GM19438 (cell line): ENCODE results near the gene JMJD7.

Source experiments
- ATAC-seq: cut with Tn5 transposase; IDR thresholded peaks from one replicate; pipeline ENCODE4 v1.9.1; 2021; ENCODE audit warnings: low read depth; ENCODE audit not compliant: unreplicated experiment

Gene JMJD7

GRCh38 chr15:41827880-41828806 is at the start of gene JMJD7:
JMJD7 (plus strand) TSS chr15:41828092; CDS start chr15:41828125, 33 bp downstream.
- ATAC-seq: peak; percentile 66

GRCh38 chr15:41778521-41778920 is 49.4 kb upstream of the JMJD7 start:
- ATAC-seq: no peak

GRCh38 chr15:41779662-41780157 is 48.2 kb upstream of the JMJD7 start:
- no peak for ATAC-seq

- no peak for ATAC-seq
Observed at GRCh38 chr15:41780266-41780665, 47.6 kb upstream of the JMJD7 start.

GRCh38 chr15:41780727-41781126 is 47.2 kb upstream of the JMJD7 start:
- no peak for ATAC-seq

GRCh38 chr15:41782371-41783282 is 45.3 kb upstream of the JMJD7 start:
- no peak for ATAC-seq

GRCh38 chr15:41783296-41783695 is 44.6 kb upstream of the JMJD7 start:
- ATAC-seq: no peak

GRCh38 chr15:41788262-41788661 is 39.6 kb upstream of the JMJD7 start:
- no peak for ATAC-seq

GRCh38 chr15:41789236-41789635 is 38.7 kb upstream of the JMJD7 start:
- ATAC-seq: no peak

- no peak for ATAC-seq
Observed at GRCh38 chr15:41789662-41790061, 38.2 kb upstream of the JMJD7 start.

GRCh38 chr15:41790169-41790568 is 37.7 kb upstream of the JMJD7 start:
- ATAC-seq: no peak

GRCh38 chr15:41790756-41791546 is 36.9 kb upstream of the JMJD7 start:
- no peak for ATAC-seq

- no peak for ATAC-seq
Observed at GRCh38 chr15:41791547-41791937, 36.4 kb upstream of the JMJD7 start.

GRCh38 chr15:41792000-41792637 is 35.8 kb upstream of the JMJD7 start:
- no peak for ATAC-seq

GRCh38 chr15:41794081-41794480 is 33.8 kb upstream of the JMJD7 start:
- ATAC-seq: no peak

GRCh38 chr15:41795996-41796856 is 31.7 kb upstream of the JMJD7 start:
- ATAC-seq: no peak

GRCh38 chr15:41797201-41797944 is 30.5 kb upstream of the JMJD7 start:
- ATAC-seq: no peak
